Cardiac muscle cell (in vitro differentiated cells and primary cell): ENCODE data around the gene SHQ1. TPM values are rescaled to one million over a fixed set of nuclear protein-coding genes. Genes with fewer than 3 reads are reported as not detected.

Experiments
- DNase-seq, 2 donors: peaks; one replicate each; pipeline versions ENCODE4 v3.0.0 to v3.0.0-alpha.2; 2010 to 2017; ENCODE audit warnings: low read depth in 1 of 2, low spot score in 1 of 2
- H3K27ac ChIP-seq: fragments of 200-600 bp; sonication (generic); 2 replicates; pipeline ENCODE4 v1.5.1; 2016
- H3K27me3 ChIP-seq: fragments of 200-600 bp; sonication (generic); 2 replicates; pipeline ENCODE4 v1.6.0; 2016; ENCODE audit warnings: control low read depth
- H3K36me3 ChIP-seq: fragments of 200-600 bp; sonication (generic); 2 replicates; pipeline ENCODE4 v1.5.1; 2016; ENCODE audit warnings: control low read depth
- H3K4me1 ChIP-seq: fragments of 200-600 bp; sonication (generic); 2 replicates; pipeline ENCODE4 v1.8.1; 2017; ENCODE audit warnings: low read depth, mild to moderate bottlenecking, mixed run types
- H3K4me3 ChIP-seq: fragments of 200-600 bp; sonication (generic); 2 replicates; pipeline ENCODE4 v1.5.1; 2016; ENCODE audit warnings: mild to moderate bottlenecking
- H3K9me3 ChIP-seq: fragments of 200-600 bp; sonication (generic); 2 replicates; pipeline ENCODE4 v1.5.1; 2017; ENCODE audit warnings: low read depth, mild to moderate bottlenecking, control low read depth
- CTCF ChIP-seq: IDR thresholded peaks from 2 replicates; pipeline ENCODE4 v1.5.1; 2012; ENCODE audit warnings: low read depth, mild to moderate bottlenecking, low read length
- polyA plus RNA-seq: library from polyadenylated mRNA; unstranded; fragments of >200 nt; fragmentation: Nextera tagmentation; extraction: Ambion mirVana; gene quantifications from 2 replicates; pipeline ENCODE4 v1.2.1, GENCODE V29; 2016
- total RNA-seq: library from RNA; depleted of rRNA; stranded (reverse); fragments of >200 nt; gene quantifications from 2 replicates; pipeline ENCODE4 v1.2.3, GENCODE V29; 2016

Gene SHQ1
- total and polyA plus RNA-seq, 2 experiments from 2014 or later = 15.2 to 20.1 TPM

GRCh38 chr3:72748659-72749058, 99.6 kb downstream of the SHQ1 start:
- no peak for DNase-seq
- H3K27ac ChIP-seq = no peak overlapping the region
- TF ChIP-seq CTCF = no peak

GRCh38 chr3:72746430-72747411, 101.5 kb downstream of the SHQ1 start:
- no peak for TF ChIP-seq CTCF
- Histone ChIP-seq H3K9me3 (no peaks in the 10 kb centered on the region), H3K4me1 (peaks cover 26% of the 10 kb centered on the region), H3K27ac (no peak overlapping the region), H3K27me3 (no peaks in the 10 kb centered on the region), H3K4me3 (no peak overlapping the region), H3K36me3 (no peaks in the 10 kb centered on the region)
- DNase-seq = peak; percentile 37 to 62

More at GRCh38 chr3:72748659-72749058, 99.6 kb downstream of the SHQ1 start:
- no peaks in the 10 kb centered on the region for H3K27me3 ChIP-seq
- no peaks in the 10 kb centered on the region for H3K9me3 ChIP-seq
- no peaks in the 10 kb centered on the region for H3K36me3 ChIP-seq
- no peak overlapping the region for H3K4me3 ChIP-seq
- peaks cover 26% of the 10 kb centered on the region for H3K4me1 ChIP-seq

GRCh38 chr3:72745146-72745999, 102.9 kb downstream of the SHQ1 start:
- no peak overlapping the region for H3K4me3 ChIP-seq
- DNase-seq = peak in 1 of 2 donors; percentile 25
- no peak overlapping the region for H3K27ac ChIP-seq
- H3K36me3 ChIP-seq = no peaks in the 10 kb centered on the region
- peaks cover 26% of the 10 kb centered on the region for H3K4me1 ChIP-seq
- TF ChIP-seq CTCF = no peak
- no peaks in the 10 kb centered on the region for H3K27me3 ChIP-seq
- H3K9me3 ChIP-seq = no peaks in the 10 kb centered on the region

DNA sequence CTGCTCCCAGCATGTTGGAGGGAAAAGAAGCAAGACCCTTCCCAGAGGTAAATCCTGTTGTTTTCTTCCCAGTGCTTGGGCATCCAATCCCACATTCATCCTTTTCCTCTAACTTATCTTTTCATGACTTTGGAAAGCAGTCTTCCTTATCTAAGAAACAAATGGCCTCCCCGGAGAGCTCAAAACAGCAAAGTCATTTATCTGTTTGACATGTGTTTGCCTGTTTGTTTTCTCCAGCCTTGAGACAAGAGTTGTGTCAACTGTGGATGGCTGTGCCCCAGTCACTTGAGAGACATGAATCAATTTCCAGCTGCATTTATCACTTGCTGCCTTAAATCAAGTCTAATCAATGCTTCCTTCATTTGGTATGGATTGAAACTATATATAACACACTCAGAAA, 103.9 kb downstream of the SHQ1 start:
- no peak overlapping the region for H3K27ac ChIP-seq
- H3K9me3 ChIP-seq = no peaks in the 10 kb centered on the region
- peaks cover 26% of the 10 kb centered on the region for H3K4me1 ChIP-seq
- H3K36me3 ChIP-seq = no peaks in the 10 kb centered on the region
- no peak for DNase-seq
- TF ChIP-seq CTCF = no peak
- no peaks in the 10 kb centered on the region for H3K27me3 ChIP-seq
- H3K4me3 ChIP-seq = no peak overlapping the region

DNA sequence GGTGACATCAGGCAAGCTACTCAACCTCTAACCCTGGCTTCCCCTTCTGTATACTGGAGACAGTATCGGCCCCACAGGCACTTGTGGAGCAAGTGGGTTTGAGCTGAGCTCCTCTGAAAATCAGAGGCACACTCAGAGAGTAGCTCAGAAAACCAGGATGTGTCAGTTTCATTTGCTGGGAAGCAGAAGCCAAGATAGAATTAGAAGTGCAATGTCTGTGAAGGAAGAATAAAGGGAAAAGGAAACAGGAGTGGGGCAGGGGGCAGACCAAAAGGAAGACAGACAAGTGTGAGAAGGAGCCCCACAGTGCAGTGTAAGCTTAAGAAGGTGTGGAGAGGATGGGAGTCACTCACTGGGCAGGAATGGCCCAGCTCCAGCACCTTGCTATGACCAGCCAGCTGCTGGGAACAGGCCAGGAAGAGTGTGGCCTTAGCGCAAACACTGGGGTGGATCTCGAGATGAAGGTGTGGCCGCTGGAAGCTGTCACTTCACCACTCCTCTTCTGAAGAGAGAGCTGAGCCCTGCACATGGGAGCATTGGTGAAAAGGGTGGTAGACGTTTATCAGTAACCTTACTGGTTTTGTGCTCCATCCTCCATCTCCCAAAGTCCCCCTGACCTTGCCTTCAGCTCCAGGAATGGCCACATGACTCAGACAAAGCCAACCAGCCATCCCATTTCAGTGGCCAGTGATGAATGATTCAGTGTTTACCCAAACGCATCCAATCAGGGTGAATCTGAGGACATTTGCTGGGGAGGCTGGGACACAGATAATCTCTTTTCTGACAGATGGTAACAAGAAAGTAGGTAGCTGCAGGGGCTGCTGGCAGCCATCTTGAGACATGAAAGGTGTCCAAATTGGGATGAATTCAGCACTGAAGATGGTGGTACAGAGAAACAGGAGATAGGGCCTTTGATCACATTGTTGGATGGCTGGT, 108.4 kb downstream of the SHQ1 start:
- Histone ChIP-seq H3K4me3 (peak overlapping the region; percentile 21), H3K27me3 (peaks cover 5% of the 10 kb centered on the region), H3K27ac (no peak overlapping the region), H3K9me3 (no peaks in the 10 kb centered on the region), H3K36me3 (no peaks in the 10 kb centered on the region), H3K4me1 (peaks cover 9% of the 10 kb centered on the region)
- no peak for TF ChIP-seq CTCF
- DNase-seq = no peak
